ENCODE data around the gene PMM2. TPM values are rescaled to one million over a fixed set of nuclear protein-coding genes. Genes with fewer than 3 reads are reported as not detected.

The PMM2 gene
- total RNA-seq, 1 donor, result 42.7 TPM

GRCh38 chr16:8764525-8765250 is 33.0 kb upstream of the PMM2 start:
- Histone ChIP-seq H3K9me3 (ENCODE audit: low read depth, low read length) (no peaks in the 10 kb centered on the region), H3K4me3 (ENCODE audit: insufficient read depth, low read length) (no peak overlapping the region), H3K36me3 (ENCODE audit: insufficient read depth, low read length) (no peaks in the 10 kb centered on the region), H2AFZ (ENCODE audit: low read length) (no peak overlapping the region), H3K27ac (ENCODE audit: low read depth, low read length) (no peak overlapping the region), H4K20me1 (ENCODE audit: insufficient read depth, low read length) (no peaks in the 10 kb centered on the region), H3K79me2 (ENCODE audit: insufficient read depth, low read length) (no peaks in the 10 kb centered on the region), H3K4me1 (ENCODE audit: insufficient read depth, low read length) (no peaks in the 10 kb centered on the region), H3K4me2 (ENCODE audit: insufficient read depth, low read length) (no peak overlapping the region), H3K27me3 (ENCODE audit: insufficient read depth, low read length) (no peaks in the 10 kb centered on the region)
- TF ChIP-seq, protein P1, sequence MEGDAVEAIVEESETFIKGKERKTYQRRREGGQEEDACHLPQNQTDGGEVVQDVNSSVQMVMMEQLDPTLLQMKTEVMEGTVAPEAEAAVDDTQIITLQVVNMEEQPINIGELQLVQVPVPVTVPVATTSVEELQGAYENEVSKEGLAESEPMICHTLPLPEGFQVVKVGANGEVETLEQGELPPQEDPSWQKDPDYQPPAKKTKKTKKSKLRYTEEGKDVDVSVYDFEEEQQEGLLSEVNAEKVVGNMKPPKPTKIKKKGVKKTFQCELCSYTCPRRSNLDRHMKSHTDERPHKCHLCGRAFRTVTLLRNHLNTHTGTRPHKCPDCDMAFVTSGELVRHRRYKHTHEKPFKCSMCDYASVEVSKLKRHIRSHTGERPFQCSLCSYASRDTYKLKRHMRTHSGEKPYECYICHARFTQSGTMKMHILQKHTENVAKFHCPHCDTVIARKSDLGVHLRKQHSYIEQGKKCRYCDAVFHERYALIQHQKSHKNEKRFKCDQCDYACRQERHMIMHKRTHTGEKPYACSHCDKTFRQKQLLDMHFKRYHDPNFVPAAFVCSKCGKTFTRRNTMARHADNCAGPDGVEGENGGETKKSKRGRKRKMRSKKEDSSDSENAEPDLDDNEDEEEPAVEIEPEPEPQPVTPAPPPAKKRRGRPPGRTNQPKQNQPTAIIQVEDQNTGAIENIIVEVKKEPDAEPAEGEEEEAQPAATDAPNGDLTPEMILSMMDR (IDR thresholded peaks at IDR 0.05; ENCODE audit: extremely low read depth, low read depth, low read length), result no peak
- DNase-seq (ENCODE audit: insufficient read length, low spot score, missing footprints), result no peak

DNA sequence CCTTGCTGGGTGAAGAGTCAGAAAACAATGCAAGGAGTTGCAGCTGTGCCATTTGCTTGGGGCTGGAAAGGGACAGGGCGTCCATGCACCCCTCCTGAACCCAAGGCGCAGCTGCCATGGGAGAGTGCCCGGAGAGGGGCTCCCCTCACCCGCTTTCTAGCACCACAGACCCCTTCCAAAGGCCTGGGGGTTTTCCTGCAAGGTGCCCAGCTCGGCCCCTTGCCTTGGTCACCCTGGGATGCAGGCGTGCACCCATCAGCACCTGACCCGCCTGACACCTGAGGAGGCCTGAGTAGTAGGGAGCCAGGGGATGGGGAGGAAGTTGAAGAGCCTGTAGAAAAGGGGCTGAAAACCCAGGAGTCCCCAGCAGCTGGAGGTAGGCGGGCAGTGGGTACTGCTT is 30.5 kb upstream of the PMM2 start:
- no peak overlapping the region for H3K4me3 ChIP-seq (ENCODE audit: insufficient read depth, low read length)
- no peaks in the 10 kb centered on the region for H3K4me1 ChIP-seq (ENCODE audit: insufficient read depth, low read length)
- TF ChIP-seq, protein P1 (IDR thresholded peaks at IDR 0.05; ENCODE audit: extremely low read depth, low read depth, low read length), result no peak
- H3K36me3 ChIP-seq (ENCODE audit: insufficient read depth, low read length), result no peaks in the 10 kb centered on the region
- no peak overlapping the region for H3K27ac ChIP-seq (ENCODE audit: low read depth, low read length)
- no peak for DNase-seq (ENCODE audit: insufficient read length, low spot score, missing footprints)
- H3K27me3 ChIP-seq (ENCODE audit: insufficient read depth, low read length), result no peaks in the 10 kb centered on the region
- no peaks in the 10 kb centered on the region for H3K9me3 ChIP-seq (ENCODE audit: low read depth, low read length)
- H4K20me1 ChIP-seq (ENCODE audit: insufficient read depth, low read length), result no peaks in the 10 kb centered on the region
- H3K4me2 ChIP-seq (ENCODE audit: insufficient read depth, low read length), result no peak overlapping the region
- H3K79me2 ChIP-seq (ENCODE audit: insufficient read depth, low read length), result no peaks in the 10 kb centered on the region
- no peak overlapping the region for H2AFZ ChIP-seq (ENCODE audit: low read length)

DNA sequence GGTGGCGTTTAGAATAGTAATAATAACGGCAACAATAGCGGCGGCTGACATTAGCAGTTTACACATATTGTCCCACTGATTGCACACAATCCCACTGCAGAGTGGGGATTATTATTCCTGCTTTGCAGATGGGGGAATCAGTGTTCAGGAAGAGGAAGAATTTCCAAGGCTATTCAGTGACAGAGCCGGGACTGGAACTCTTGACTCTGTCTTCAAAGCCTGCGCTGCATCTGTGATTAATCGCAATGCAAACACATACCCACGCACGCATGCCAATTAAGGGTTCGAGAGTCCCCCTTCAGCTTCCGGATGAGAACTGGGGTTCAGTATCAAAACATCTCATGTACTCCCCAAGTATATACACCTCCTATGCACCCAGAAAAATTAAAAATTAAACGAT is 29.4 kb upstream of the PMM2 start:
- H3K79me2 ChIP-seq (ENCODE audit: insufficient read depth, low read length), result no peaks in the 10 kb centered on the region
- no peak overlapping the region for H3K4me2 ChIP-seq (ENCODE audit: insufficient read depth, low read length)
- H4K20me1 ChIP-seq (ENCODE audit: insufficient read depth, low read length), result no peaks in the 10 kb centered on the region
- DNase-seq (ENCODE audit: insufficient read length, low spot score, missing footprints), result no peak
- no peaks in the 10 kb centered on the region for H3K4me1 ChIP-seq (ENCODE audit: insufficient read depth, low read length)
- no peak overlapping the region for H3K4me3 ChIP-seq (ENCODE audit: insufficient read depth, low read length)
- no peaks in the 10 kb centered on the region for H3K27me3 ChIP-seq (ENCODE audit: insufficient read depth, low read length)
- no peaks in the 10 kb centered on the region for H3K36me3 ChIP-seq (ENCODE audit: insufficient read depth, low read length)
- H2AFZ ChIP-seq (ENCODE audit: low read length), result no peak overlapping the region
- no peaks in the 10 kb centered on the region for H3K9me3 ChIP-seq (ENCODE audit: low read depth, low read length)
- no peak overlapping the region for H3K27ac ChIP-seq (ENCODE audit: low read depth, low read length)
- TF ChIP-seq, protein P1 (IDR thresholded peaks at IDR 0.05; ENCODE audit: extremely low read depth, low read depth, low read length), result no peak

DNA sequence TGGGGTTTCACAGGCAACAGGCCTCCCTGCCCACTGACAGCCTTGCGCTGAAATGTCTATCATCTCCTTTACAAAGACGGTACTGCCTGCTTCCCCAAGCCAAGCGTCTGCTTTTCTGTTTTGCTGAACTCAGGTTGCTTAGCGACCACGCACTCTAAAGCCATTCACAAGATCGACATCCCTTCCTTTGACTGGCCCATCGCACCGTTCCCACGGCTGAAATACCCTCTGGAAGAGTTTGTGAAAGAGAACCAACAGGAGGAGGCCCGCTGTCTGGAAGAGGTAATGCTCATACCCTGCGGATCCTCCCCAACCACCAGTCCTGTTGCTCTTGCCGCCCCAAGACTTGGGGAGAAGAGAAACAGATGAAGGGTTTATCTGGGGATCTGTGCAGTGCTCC is 28.9 kb upstream of the PMM2 start:
- no peaks in the 10 kb centered on the region for H4K20me1 ChIP-seq (ENCODE audit: insufficient read depth, low read length)
- TF ChIP-seq, protein P1 (IDR thresholded peaks at IDR 0.05; ENCODE audit: extremely low read depth, low read depth, low read length), result no peak
- H3K4me1 ChIP-seq (ENCODE audit: insufficient read depth, low read length), result no peaks in the 10 kb centered on the region
- H3K9me3 ChIP-seq (ENCODE audit: low read depth, low read length), result no peaks in the 10 kb centered on the region
- H2AFZ ChIP-seq (ENCODE audit: low read length), result no peak overlapping the region
- no peaks in the 10 kb centered on the region for H3K79me2 ChIP-seq (ENCODE audit: insufficient read depth, low read length)
- no peak overlapping the region for H3K4me2 ChIP-seq (ENCODE audit: insufficient read depth, low read length)
- no peaks in the 10 kb centered on the region for H3K27me3 ChIP-seq (ENCODE audit: insufficient read depth, low read length)
- H3K36me3 ChIP-seq (ENCODE audit: insufficient read depth, low read length), result no peaks in the 10 kb centered on the region
- no peak overlapping the region for H3K4me3 ChIP-seq (ENCODE audit: insufficient read depth, low read length)
- DNase-seq (ENCODE audit: insufficient read length, low spot score, missing footprints), result no peak
- H3K27ac ChIP-seq (ENCODE audit: low read depth, low read length), result no peak overlapping the region
